Limb (tissue), 2 donors: Measurements from ENCODE around the gene SMYD3.

ENCODE experiments used
- DNase-seq, 2 donors: peaks; one replicate each; pipeline ENCODE4 v3.0.0-alpha.2; 2016; ENCODE audit errors: extremely low spot score in 2 of 2

SMYD3 gene

DNA sequence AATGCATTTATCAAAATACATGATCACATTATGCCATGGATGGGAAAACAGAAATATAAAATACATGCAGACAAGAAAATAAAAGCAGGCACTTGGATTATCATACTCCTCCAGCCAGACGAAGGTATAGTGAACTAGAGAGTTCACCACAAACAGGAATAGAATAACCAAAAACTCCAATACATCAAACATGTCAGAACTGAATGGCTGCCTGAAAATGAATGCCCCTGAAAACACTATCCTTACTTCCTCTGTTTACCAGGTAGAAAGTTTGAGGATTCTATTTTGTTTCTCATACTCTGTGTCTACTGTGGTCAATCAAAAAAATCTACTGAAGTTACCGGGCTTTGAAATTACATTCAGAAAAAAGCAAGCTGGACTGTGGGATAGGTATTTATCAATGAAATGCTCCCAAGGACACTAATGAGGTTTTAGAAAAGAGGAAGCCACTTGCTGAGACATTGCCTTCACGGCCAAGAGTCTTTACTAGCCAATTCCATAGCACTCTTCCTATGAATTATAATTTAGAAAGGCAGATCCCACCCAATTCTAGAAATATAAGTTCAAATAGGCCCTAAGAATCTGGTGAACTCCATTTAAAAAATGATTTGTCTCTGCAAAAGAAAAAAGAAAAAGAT is 197.7 kb downstream of the SMYD3 start:
- DNase-seq: no peak

DNA sequence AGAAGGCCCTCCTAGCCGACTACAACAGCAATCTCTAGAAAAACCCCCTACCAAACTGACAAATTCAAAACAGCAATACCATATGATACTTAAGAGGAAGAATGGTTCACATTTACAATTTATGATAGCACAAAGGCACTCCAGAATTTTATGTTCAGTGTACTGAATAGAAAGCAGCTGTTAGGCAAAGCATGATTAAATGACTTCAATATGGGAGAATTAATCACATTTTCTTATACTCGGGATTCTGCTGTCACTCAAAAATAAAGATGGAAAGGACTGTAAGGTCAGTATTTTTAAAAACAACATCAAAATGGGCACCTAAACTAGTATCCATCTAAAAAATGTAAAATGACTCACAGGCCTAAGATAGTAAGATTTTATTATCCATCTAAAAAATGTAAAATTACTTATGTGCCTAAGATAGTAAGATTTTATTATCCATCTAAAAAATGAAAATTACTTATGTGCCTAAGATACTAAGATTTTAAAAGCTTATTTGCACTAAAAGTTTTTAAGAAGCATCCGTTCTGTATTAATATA is 198.5 kb downstream of the SMYD3 start:
- no peak for DNase-seq

DNA sequence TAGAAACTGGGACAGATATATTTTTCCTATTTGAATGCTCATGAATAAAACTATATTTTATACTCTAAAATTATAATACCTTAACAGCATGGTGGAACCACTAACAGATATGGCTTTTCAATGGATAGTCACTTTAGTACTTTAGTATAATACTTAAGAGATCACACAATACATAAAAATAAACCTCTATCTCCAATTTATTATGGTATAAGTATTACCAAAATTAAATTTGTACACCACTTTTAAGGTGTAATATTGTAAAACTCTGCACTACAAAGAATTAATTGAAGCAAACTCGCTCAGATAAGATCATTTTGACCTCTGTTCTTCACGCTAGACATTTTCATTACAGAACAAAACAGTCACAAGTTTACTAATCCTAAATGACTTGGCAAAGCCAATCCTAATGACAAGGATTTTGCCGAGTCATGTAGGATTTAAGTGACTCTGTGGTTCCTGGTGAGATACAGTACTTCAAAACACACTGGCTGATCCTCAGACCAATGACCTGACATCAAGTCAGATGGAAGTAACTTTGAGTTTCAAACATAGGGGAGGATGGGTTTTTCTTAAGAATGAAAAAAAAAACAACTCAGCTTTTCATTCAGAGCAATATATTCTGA is 200.6 kb downstream of the SMYD3 start:
- no peak for DNase-seq

DNA sequence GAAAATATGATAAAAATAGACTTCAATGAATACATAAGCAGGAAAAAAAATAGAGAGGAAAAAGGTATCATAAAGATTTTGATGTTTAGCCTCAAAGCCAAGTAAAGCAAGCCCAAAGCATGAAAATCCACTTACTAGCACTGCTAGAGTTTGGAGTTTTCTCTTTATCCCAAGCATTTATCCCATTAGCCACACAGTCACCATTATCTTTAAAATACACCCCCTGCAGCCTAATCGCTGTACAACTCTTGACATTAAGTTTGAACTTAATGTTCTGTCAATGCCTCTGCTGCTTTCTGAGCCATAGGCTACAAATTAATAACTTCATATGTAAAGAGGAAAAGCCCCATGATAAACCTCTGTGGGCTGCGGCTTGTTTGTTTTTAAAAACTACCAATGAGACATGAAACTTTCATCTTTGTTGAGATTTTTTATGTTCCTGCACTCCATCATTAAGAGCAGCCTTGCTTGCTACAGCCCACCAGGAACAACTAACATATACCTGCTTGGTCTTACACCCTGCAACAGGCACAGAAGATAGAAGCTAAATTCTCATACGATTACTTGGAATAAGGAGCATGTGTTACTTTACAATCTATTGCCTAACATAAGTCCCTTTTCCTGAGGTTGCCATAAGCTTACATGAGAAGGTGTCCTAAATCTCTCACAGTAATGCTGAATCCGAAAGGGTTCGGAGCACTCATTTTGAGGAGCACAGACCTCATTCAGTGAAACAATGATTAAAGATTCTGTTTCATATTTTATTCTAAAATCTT is 202.4 kb downstream of the SMYD3 start:
- no peak for DNase-seq

DNA sequence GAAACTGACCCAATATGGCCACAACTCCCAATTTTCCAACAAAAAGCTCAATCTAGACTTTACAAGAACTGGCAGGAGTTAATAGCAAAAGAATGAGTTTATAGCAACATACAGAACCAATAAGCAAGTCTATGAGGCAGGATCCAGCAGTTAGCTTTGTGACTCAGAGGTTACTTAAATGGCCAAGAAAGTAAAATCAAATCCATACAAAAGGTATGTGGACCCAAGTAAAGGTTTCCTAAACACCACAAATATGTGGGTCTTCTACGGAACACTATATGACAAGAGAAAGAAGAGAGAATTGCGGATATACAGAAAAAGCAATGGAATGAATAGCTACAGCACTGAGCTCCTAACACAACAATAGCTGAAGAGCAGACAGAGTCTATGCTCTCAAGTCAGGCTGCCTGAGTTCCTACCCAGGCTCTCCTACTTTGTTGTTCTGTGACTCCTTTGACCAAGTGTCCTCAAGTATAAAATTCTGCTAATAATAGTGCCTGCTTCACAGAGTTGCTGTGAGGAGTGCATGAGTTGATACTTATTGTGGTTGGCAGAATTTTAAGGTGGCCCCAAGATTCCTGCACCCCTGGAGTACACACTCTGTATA is 204.3 kb downstream of the SMYD3 start:
- DNase-seq: no peak

DNA sequence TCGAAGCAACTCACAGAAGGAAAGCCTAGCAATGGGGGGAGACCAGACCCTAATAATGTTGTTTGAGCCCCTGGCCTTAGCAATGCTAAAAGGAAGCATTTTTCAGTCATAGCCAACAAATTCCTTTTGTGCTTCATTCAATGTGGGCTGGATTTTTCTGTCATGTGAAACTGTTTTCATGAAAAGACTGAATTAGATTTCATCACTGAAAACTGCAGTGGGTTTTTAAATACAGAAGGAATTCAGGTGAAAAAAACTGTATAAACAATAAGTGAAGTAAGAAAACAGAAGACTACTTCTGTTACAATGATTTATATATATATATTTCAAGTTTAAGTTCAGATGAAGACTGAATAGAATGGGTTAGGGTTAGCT is 204.8 kb downstream of the SMYD3 start:
- DNase-seq: no peak

DNA sequence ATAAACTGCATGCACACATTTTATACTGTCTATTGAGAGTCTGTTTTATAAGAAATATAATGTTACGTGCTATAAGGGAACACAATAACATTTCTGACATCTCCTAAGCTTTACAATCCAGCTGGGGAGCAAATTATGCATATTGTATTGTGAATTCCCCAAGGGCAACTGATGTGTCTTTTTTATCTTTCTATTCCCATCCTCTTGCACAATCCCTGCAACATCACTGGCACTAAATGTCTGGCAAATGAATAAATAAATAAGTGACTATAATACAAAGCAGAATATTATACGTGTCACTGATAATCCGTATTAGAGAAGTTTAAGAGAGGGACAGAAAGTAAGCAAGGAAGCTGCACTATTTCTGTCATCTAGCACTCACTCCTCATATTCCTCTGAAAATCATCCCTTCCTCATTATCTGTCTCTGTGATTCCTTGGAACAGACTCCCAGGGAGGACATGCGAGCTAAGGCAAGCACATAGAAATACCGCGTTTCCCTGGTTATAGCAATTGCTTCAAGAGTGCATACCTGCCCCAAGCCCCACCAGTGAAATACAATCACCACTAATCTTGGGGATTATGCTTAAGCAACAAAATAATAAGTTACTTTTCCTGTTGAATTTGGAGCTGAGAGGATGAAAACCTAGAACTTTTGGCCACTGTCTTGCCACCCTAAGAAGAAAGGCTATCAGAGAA is 205.4 kb downstream of the SMYD3 start:
- DNase-seq: no peak

DNA sequence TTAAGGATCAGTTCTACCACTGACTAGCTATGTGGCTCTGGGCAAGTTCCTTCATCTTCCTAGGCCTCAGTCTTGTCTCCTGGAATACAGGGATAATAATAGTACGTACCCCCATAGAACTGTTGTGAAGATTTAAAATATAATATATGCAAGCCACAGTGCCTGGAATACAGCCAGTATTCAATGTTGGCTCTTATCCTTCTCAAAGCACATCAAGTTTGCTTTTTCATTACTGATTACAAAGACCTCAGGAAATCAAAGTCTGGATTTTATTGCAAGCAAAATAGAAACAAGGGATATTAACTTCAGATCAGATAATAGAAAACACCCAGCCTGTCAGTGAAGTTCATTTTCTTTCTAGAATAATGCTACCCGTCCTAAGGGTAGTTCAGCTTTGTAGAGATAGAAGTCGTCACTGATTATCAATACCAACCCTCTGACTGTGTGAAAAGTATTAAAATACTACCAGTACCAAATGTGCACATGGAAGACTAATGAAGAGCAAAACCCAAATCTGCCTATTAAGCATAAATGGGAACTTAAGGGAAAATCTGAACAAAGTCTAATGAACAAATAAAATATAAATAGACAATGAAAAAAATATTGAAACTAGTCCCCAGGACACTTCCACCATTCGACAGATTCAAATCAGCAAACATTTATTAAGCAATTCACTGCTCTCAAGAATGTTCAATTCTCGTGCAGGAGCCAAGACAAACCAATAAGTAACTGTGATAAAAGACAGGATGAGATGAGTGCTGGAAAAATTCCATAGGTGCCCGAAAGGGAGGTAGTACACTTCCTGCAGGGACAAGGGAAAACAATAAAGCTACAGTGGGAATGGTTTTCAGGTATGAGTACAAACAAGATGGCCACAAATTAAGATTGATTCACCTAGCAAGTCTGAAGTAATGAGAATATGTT is 206.2 kb downstream of the SMYD3 start:
- no peak for DNase-seq

DNA sequence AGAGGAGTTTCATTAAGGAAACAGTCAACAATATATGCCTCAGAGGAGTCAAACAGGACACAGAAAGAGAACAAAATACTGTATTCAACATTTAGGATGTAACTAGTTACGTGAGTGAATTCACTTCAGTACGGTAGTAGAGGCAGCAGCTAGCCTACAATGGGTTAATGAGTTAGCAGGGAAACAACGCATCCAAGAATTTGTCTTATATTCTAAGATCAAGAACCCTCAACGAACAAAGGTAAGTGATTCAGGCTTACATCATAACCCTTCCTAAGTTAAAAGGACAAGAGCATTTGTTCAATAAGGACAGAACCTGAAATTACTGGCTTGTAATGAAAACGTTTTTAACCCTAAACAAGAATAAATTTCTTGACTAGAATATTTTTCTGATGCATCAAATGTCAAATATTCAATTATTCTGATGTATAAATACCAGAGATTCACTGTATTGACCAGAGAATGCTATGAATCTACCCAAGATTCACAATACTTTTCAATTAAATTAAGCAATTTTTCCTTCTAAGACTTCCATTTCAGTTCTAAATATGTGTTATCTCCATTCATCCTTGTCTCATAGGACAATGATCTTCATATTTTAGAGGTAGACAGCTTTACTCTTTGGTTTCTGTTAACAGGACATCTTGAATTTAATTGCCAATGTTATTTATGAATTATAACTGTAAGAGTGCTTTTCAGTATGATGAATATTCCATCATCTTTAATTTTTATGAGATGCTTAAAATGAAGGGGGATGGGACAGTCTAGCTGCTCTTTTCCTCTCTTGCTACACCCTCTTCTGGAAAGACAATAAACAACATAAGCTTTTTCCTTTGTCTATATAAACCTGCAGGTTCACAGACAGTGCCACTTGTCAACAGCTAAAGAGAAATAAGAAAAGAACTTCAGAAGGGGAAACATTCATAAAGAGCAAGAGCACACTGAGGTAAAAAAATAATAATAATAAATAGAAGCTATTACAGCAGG is 209.5 kb downstream of the SMYD3 start:
- no peak for DNase-seq

DNA sequence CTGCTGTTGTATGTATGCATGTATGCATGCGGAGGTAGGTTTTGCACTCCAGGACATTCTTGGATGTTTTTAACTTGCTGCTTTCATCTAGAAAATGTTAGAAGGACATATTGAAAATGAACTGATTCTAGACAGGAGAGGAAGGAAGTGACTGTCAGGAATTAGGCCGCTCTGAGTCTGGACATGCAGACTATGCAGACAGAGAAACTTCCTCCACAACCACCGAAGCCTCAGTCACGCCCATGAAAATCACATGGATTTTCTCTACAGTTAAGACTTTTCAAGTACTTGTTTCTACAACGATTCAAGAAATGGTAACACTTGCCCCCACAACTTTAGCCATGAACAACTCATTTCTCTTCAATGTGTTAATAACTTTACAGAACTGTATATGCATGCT is 211.1 kb downstream of the SMYD3 start:
- no peak for DNase-seq

DNA sequence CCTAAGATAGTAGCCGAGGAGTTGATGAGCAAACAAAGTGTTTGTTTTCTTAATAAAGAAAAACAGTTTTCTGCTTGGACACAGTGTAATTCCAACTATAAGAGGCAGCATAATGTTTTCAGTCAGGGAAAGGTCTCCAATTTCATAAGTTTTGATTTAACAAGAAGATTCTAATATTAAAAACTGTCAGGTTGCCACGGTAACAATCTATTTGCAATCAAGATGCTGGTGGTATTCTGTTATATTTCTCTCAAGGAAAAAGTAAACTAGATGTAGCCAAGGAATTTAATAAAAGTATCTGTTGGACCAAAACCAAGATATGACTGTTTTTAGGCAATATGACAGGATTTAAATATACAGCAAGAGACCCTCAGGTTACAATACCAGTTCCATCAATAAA is 211.7 kb downstream of the SMYD3 start:
- DNase-seq: peak in 1 of 2 donors; percentile 27

DNA sequence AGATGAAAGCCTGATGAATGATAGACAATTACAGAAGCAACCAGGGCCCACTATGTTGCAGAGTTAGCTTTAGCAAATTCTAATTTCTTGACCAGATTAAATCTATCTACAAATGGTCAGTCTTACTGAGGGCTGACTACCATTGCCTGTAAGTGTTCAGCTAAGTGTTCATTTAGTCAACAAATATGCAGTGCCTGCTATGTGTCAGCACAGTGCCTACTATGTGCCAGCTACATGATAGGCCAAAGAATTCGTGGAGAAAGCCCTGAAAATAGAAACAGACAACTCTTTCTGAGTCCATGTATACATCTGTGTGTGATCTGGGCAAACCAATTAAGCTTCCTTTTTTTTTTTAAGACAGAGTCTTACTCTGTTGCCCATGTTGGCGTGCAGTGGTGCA is 212.8 kb downstream of the SMYD3 start:
- DNase-seq: no peak

DNA sequence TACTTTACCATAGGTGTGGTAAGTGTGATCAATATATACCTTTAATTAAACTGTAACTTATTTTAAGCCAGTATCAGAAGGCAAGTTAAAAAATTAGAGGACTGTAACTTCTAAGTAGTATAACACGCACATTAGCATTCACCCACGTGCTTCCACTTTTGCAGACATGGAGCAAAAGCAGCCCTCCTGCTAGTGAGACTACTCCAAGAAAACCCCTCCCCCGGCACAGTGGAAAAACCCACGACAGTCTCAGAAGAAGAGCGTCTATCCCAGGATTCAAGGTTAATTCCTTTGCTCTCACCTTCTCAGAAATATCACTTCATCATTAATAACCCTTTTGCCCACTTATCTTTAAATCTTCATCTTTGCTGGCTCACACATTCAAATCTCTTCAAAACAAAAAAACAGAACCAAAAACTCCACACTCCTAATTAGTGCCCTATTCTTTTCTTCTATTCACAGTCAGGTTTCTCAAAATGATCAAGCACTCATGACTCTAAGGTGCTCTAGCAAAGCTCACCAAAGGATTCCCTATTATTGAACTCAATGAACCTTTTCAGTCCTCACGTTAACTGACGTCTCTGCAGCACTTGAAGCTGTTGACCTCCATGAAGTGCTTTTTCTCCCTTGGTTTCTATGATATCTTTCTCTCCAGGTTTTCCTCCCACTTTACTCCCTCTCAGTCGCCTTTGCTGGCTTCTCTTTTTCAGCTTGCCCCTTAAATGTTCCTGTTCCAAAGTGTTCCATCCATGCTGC is 213.5 kb downstream of the SMYD3 start:
- no peak for DNase-seq

DNA sequence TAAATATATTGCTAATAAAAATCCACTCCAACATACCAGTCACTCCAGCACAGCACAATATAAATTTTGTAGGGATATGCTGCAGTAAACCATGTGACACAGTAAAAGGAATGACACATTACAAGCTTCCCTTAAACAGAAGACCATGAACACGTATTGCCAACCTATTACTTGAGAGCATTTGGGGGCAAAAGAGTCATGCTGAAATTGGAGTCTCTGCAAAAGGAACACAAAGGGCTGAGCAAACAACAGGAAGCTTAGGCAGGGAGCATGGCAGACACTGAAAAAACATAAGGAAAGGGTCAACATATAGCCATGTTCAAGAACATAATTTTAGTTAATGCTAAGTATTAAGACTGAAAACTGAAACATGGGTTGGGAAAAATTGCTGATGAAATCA is 214.5 kb downstream of the SMYD3 start:
- no peak for DNase-seq

DNA sequence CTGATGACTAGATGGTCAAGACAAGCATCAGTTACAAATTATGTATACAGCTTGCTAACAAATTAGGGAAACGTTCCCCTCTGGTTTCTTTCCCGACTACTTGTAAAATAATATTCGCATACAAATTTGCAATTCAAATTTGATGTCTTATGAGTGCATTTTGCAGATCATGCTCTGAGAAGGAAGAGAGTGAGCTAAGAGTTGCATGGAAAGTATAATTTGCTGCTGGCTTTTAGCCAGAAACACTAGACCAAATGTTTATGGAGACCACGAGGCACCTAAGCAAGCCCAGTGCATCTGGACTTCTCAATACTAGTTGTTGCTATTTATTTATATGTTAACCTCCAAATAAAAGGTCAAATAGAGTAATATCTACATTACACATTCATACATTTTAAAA is 216.0 kb downstream of the SMYD3 start:
- no peak for DNase-seq

DNA sequence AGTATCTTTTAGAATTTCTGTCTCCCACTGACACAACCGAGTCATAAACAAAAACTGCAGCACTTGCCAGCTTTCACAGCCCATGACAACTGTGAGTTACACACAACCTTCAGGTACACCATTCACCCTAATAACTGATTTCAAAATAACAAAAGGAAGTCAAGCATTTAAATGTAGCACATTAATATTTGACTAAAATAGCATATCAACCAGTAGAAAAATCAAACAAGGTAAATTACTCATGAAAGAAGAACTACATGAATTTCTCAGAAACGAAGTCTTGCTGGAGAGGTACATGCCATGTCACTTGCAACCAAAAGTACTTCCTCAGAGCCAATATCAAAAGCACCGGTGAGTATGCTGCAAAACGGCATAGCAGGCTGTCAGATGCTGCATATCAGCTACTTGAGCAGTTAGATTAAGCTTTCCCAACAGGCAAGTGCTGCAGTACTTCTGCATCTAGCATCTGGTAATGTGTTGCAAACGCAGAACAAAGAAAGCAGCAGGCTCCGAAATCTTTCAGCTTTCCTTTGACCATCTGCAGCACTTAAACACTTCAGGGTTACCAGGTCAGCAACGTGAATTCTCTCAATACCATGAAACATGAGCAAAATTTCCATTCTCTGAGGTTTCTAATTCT is 223.2 kb downstream of the SMYD3 start:
- DNase-seq: no peak

DNA sequence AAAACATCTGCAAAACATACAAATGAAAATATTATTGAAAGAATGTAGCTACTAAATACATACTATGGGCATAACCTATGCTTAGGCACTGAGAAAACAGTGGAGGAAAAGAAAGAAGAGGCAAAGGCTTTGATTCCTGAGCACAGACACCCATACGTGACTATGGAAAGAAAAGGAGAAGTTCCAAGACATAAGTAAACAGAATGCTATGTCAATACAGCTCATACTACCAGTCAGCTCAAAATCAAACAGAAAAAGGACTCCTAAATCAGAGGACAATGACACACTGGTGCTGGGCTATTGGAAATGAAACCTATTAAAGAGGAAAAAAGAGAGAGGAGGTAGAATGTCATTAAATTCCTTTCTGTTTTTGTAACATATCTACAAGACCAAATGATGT is 225.4 kb downstream of the SMYD3 start:
- DNase-seq: no peak

DNA sequence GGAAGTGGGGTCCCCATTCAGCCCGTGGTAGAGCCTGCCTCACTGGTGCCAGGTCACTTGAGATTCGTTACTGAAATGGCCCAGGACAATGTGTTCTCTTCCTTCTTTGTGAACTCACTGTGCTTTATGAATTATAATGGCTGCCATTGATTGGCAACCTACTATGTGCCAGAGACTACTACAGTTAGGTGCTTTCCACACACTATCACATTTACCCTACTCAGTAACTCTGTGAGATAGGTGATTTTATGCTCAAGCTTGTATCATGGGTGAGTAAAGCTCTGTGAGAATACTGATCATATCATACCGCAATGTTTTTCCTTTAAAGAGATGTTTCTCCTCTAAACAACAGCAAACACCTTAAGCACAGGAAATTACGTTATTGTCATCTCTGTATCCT is 225.9 kb downstream of the SMYD3 start:
- no peak for DNase-seq
